Activated CD4-positive, alpha-beta T cell treated with anti-CD3 and anti-CD28 coated beads for 36 hours (primary cell): ENCODE measurements around the gene PPP1R14D. TPM values are rescaled to one million over a fixed set of nuclear protein-coding genes. Genes with fewer than 3 reads are reported as not detected.
A peak's percentile ranks its signal among the peaks of the same experiment; 100 is the strongest.

Source experiments
- ATAC-seq: fragments of 200-7000 bp; cut with Tn5 transposase; one replicate; pipeline ENCODE4 v1.10.0; 2021; ENCODE audit warnings: mild to moderate bottlenecking, moderate library complexity
- CTCF ChIA-PET: fragments of 350-600 bp; sonication (Branson Sonifier 250); formaldehyde crosslinking; loops from one replicate; lab custom pipeline; 2021; ENCODE audit warnings: antibody characterized with exemption; lab: Charles Lee
- POLR2A ChIA-PET: fragments of 350-600 bp; sonication (Branson Sonifier 250); formaldehyde crosslinking; loops from one replicate; lab custom pipeline; 2021; ENCODE audit warnings: antibody characterized with exemption, inconsistent platforms; lab: Charles Lee
- DNase-seq: peaks from one replicate; pipeline ENCODE4 v3.0.0-alpha.2; 2020
- H3K27ac Mint-ChIP-seq: one replicate; pipeline ENCODE4 v1.8.0; 2021; ENCODE audit warnings: mixed read lengths
- H3K27me3 Mint-ChIP-seq: one replicate; pipeline ENCODE4 v1.8.0; 2021; ENCODE audit warnings: mixed read lengths
- H3K36me3 Mint-ChIP-seq: one replicate; pipeline ENCODE4 v1.8.0; 2021; ENCODE audit warnings: low read depth, mixed read lengths
- H3K4me1 Mint-ChIP-seq: one replicate; pipeline ENCODE4 v1.8.0; 2021; ENCODE audit warnings: mixed read lengths
- H3K4me3 Mint-ChIP-seq: one replicate; pipeline ENCODE4 v1.8.0; 2021; ENCODE audit warnings: mild to moderate bottlenecking, moderate library complexity, mixed read lengths
- H3K9me3 Mint-ChIP-seq: one replicate; pipeline ENCODE4 v1.8.0; 2021; ENCODE audit warnings: low read depth, mixed read lengths
- intact Hi-C, 2 experiments: fragments of 100-400 bp; cut with DNase I in 1 of 2; cut with micrococcal nuclease in 1 of 2; formaldehyde crosslinking; loops; one replicate each; pipeline versions ENCODE4 v1.14.2 to v1.15.1; 2022 to 2024; cut with DNase I, micrococcal nuclease
- total RNA-seq, 2 experiments: library from RNA; stranded (reverse); gene quantifications; one replicate each; pipeline ENCODE4 v1.2.3, GENCODE V29; 2021

The PPP1R14D gene
- total RNA-seq, 2 experiments from 2014 or later: not detected

DNA sequence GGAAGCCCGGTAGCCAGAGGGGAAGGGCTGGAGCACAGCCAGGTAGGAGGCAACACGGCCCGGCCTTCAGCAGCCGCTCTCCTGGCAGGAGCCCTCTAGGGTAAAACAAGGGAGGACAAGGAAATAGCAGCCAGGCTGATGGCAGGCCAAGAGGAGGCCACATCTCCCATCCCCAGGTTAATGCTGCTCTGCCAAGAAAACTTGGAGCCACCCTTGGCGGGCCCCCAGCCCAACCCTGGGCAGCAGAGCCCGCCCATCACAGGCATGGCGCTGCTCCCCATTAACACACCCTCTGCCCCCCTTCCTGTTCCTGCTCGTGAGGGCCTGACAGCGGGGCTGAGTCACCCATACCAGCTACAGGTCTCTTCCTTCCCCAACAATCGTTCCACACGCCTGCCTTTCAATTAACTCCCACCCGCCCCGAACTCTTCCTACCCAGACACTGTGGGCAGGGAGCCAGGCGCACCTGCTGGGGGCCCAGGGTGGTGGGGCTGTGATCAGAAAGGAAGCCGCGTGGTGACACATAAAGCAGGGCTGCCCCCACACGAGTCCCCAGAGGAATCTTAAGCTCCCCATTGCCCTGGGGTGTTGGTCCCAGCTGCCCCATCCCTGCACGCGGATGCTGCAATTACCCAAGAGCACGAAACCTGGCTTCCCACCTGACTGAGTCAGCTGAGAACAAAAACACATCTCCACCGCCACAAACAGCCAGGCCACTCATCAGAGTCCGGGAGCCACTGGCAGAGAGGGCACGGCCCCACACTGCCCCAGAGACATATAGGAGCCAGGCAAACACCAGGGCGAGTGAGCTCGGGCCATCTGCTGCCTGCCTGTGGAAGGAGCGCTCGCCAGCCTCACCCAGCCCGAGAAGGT lies 59.0 kb downstream of the PPP1R14D start, which contains the start of gene C15orf62:
Gene C15orf62 (plus strand): TSS at position 707 of the 873 bp plus-strand sequence. CDS start 516 bp downstream, outside the sequence.
- H3K4me3 Mint-ChIP-seq: peak within 1 kb of the TSS; percentile 32
- intact Hi-C loops: loop anchor here in 1 of 2 experiments (2.0 kb wide), 1 partner anchor 13 kb away; no protein-coding TSS in a partner anchor

DNA sequence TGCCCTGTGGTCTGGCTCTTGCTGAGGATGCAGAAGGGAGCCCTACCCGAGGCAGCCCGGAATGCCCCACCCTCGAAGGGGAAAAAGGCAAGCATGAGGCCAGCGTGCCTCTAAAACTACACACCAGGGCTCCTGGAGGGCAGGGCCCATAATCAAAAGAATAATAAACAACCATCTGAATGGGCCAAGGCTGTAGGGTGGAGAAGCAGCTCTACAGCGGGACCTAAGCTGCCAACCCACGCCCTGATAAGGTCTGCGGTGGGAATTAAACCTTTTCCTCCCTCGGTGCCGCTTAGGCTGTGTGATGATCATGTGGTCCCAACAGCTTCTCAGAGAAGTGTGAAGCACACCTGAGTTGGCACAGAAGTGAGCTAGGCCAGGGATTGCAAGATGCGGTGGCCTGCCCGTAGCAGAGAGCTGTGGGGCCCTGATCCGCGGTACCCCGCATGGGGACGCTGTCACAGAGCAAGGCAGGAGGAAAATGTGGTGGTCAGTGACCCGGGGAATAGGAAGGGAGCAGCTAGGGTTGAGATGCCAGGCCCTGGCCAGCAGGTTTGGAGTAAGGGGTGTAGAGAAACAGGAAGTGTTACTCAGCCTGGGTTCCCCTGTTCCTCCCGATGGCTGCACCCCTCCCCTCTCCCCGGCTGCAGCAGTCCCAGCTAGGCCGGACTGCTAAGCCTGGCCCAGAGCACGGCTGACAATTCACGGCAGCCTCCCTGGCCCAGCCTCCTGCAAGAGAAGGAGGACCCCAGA lies 59.8 kb downstream of the PPP1R14D start:
- Mint-ChIP-seq H3K4me3 (peak overlapping the region; percentile 32), H3K27ac (peak overlapping the region; percentile 88), H3K4me1 (peaks cover 39% of the 10 kb centered on the region), H3K36me3 (peaks cover 6% of the 10 kb centered on the region), H3K27me3 (no peaks in the 10 kb centered on the region), H3K9me3 (no peaks in the 10 kb centered on the region)
- POLR2A ChIA-PET: interaction anchor here (0.6 to 1.0 kb wide), 2 partner anchors 14 to 36 kb away, joined by 3 to 5 read pairs; no protein-coding TSS in a partner anchor
- no peak for ATAC-seq
- no peak for DNase-seq
- intact Hi-C loops: loop anchor here in 1 of 2 experiments (2.0 kb wide), 1 partner anchor 14 kb away; no protein-coding TSS in a partner anchor
- CTCF ChIA-PET: interaction anchor here (1.3 to 6.4 kb wide), 3 partner anchors 10 to 125 kb away, joined by 4 to 45 read pairs (median 7); partner anchors contain the start of gene VPS18

More for the DNA sequence above, 59.0 kb downstream of the PPP1R14D start, which contains the start of gene C15orf62:
- no peaks in the 10 kb centered on the region for H3K27me3 Mint-ChIP-seq
- ChIA-PET CTCF (interaction anchor here (0.6 to 6.4 kb wide), 7 partner anchors 9 to 1198 kb away, joined by 3 to 45 read pairs (median 4); partner anchors contain the start of gene VPS18), POLR2A (interaction anchor here (0.6 to 1.2 kb wide), 4 partner anchors 13 to 320 kb away, joined by 3 read pairs; no protein-coding TSS in a partner anchor)
- H3K9me3 Mint-ChIP-seq: no peaks in the 10 kb centered on the region
- peaks cover 9% of the 10 kb centered on the region for H3K36me3 Mint-ChIP-seq
- peaks cover 37% of the 10 kb centered on the region for H3K4me1 Mint-ChIP-seq
- H3K27ac Mint-ChIP-seq: peak within 1 kb of the TSS; percentile 88
- peak; percentile 73 for ATAC-seq
- DNase-seq: peak; percentile 78

DNA sequence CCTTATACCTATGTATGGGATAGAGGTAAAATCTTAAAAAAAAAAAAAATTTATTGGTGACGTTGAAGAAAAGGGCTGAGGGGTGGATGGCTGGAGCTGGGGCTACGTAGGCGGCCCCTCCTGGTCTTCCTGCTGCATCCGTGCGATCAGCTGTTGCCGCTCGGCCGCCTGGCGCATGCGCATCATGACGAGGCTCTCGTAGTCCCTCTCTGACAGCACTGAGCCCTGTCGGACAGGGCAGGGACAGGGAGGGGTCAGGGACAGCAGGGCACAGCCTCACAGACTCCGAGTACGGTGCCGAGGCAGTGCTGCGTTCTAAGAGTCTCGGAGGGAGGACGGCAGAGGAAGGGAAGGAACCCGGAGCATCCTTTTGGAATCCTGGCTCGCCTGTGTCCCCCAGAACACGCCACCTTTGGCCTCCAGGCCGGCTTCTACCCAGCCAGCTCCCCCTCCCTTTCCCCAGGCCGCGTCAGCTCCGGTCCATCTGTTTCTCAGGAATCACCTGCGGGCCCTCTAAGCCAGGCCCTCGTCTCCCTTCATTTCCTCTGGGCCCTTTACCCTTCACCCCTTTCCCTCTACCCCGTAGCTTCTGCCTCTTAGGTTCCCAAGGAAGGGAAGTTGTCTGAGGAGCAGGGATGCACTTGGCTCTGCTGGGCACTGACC lies 60.5 kb downstream of the PPP1R14D start:
- H3K27ac Mint-ChIP-seq: peak overlapping the region; percentile 87
- H3K27me3 Mint-ChIP-seq: no peaks in the 10 kb centered on the region
- POLR2A ChIA-PET: interaction anchor here (0.6 kb wide), 2 partner anchors 35 to 47 kb away, joined by 5 to 10 read pairs; no protein-coding TSS in a partner anchor
- DNase-seq (no peak), ATAC-seq (no peak)
- no peaks in the 10 kb centered on the region for H3K9me3 Mint-ChIP-seq
- peaks cover 47% of the 10 kb centered on the region for H3K4me1 Mint-ChIP-seq
- CTCF ChIA-PET: interaction anchor here (0.6 to 6.4 kb wide), 3 partner anchors 13 to 73 kb away, joined by 3 to 45 read pairs (median 5); partner anchors contain the start of gene RAD51
- H3K4me3 Mint-ChIP-seq: no peak overlapping the region
- intact Hi-C loops: loop anchor here in 1 of 2 experiments (2.0 kb wide), 1 partner anchor 15 kb away; no protein-coding TSS in a partner anchor
- peaks cover 6% of the 10 kb centered on the region for H3K36me3 Mint-ChIP-seq

GRCh38 chr15:40766906-40767837 lies 61.3 kb downstream of the PPP1R14D start:
- H3K9me3 Mint-ChIP-seq: no peaks in the 10 kb centered on the region
- no peaks in the 10 kb centered on the region for H3K27me3 Mint-ChIP-seq
- DNase-seq: no peak
- POLR2A ChIA-PET: no interaction called here
- H3K27ac Mint-ChIP-seq: no peak overlapping the region
- CTCF ChIA-PET: interaction anchor here (0.6 to 1.6 kb wide), 4 partner anchors 11 to 72 kb away, joined by 3 to 5 read pairs (median 4); partner anchors contain the start of gene RAD51
- H3K36me3 Mint-ChIP-seq: peaks cover 6% of the 10 kb centered on the region
- H3K4me1 Mint-ChIP-seq: peaks cover 48% of the 10 kb centered on the region
- no peak overlapping the region for H3K4me3 Mint-ChIP-seq
- ATAC-seq: no peak
- intact Hi-C loops: no loop called here

DNA sequence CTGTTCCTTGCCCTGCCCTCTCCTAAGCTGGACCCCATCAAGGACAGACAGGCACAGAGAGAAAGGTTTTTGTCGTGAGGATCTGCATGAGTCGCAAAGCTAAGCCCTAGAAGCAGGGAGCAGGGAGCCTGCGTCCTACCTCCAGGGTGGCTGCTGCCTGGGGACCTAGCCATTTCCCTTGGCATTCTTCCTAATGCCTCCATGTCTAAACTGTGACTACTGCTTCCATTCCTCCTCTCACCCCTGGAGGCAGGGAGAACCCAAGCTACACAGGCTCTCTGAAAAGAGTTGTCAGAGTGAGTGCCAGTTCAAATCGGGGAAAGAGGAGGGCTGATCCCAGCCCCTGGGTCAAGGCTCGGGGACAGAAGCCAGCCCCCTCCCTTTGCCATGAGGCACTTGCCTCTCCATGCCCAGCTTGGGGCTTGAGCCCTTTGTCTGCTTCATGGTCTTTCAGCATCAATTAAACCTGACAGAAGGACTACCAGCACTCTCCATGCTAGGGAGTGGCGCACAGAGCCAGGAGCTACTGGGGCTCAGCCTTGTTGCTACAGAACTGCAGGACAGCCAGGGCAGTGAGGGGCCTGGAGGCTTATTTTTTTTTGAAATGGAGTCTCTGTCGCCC lies 62.2 kb downstream of the PPP1R14D start:
- DNase-seq (no peak), ATAC-seq (no peak)
- ChIA-PET POLR2A (interaction anchor here (0.5 to 1.4 kb wide), 4 partner anchors 16 to 187 kb away, joined by 3 to 11 read pairs (median 6); partner anchors contain the start of gene CHAC1), CTCF (interaction anchor here (0.7 to 1.9 kb wide), 5 partner anchors 12 to 1129 kb away, joined by 3 to 5 read pairs (median 4); no protein-coding TSS in a partner anchor)
- H3K27me3 Mint-ChIP-seq: no peaks in the 10 kb centered on the region
- H3K9me3 Mint-ChIP-seq: no peaks in the 10 kb centered on the region
- intact Hi-C loops: no loop called here
- H3K4me1 Mint-ChIP-seq: peaks cover 48% of the 10 kb centered on the region
- no peak overlapping the region for H3K4me3 Mint-ChIP-seq
- peak overlapping the region; percentile 47 for H3K27ac Mint-ChIP-seq
- H3K36me3 Mint-ChIP-seq: peaks cover 6% of the 10 kb centered on the region

Other genes with a start within 250 kb of the PPP1R14D start
- 10 to 100 TPM; 26.2 to 33.5 TPM for gene KNL1, start 234.5 kb downstream of the PPP1R14D start, total RNA-seq
- gene RAD51, start 133.5 kb downstream of the PPP1R14D start, total RNA-seq: 10 to 100 TPM; 73.5 to 75.3 TPM
- 10 to 100 TPM; 12.3 to 18.8 TPM for gene RMDN3, start 73.5 kb downstream of the PPP1R14D start, total RNA-seq
- 10 to 100 TPM; 32.8 to 41.1 TPM for gene GCHFR, start 64.6 kb downstream of the PPP1R14D start, total RNA-seq
- under 1 TPM; 0.58 to 0.80 TPM for gene C15orf62, start 58.7 kb downstream of the PPP1R14D start, total RNA-seq
- gene ZFYVE19, start 21.6 kb downstream of the PPP1R14D start, total RNA-seq: 10 to 100 TPM; 27.5 to 33.7 TPM
- 10 to 100 TPM; 41.5 to 43.6 TPM for gene DNAJC17, start 21.2 kb downstream of the PPP1R14D start, total RNA-seq
- gene SPINT1, start 15.3 kb upstream of the PPP1R14D start, total RNA-seq: 1 to 10 TPM; 8.5 to 8.9 TPM
- gene RHOV, start 45.5 kb upstream of the PPP1R14D start, total RNA-seq: under 1 TPM; 0.25 to 0.41 TPM
- gene VPS18, start 65.7 kb upstream of the PPP1R14D start, total RNA-seq: 1 to 10 TPM; 6.2 TPM
- under 1 TPM; 0.18 to 0.30 TPM for gene DLL4, start 100.6 kb upstream of the PPP1R14D start, total RNA-seq
- 10 to 100 TPM; 31.1 to 32.2 TPM for gene CHAC1, start 124.8 kb upstream of the PPP1R14D start, total RNA-seq